Measurements from ENCODE around the gene DIAPH2.

DNA sequence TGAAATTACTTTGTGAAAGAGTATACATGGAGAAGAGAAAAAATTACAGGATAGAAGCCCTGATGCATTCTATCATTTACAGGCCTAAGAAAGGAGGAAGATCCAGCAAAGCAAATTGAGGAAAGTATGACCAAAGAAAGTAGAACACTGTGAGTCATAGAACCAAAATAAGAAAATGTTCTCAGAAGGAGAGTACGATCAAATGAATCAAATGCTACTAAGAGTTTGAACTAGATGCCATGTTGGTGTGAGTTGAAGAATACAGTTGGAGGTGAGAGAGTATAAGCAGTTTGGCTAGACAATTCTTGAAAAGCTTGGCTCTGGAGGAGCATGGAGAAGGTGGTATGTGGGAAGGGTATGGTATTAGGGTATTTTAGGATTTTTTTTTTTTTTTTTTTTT, 360.8 kb downstream of the DIAPH2 start:
- TF ChIP-seq, protein P1, sequence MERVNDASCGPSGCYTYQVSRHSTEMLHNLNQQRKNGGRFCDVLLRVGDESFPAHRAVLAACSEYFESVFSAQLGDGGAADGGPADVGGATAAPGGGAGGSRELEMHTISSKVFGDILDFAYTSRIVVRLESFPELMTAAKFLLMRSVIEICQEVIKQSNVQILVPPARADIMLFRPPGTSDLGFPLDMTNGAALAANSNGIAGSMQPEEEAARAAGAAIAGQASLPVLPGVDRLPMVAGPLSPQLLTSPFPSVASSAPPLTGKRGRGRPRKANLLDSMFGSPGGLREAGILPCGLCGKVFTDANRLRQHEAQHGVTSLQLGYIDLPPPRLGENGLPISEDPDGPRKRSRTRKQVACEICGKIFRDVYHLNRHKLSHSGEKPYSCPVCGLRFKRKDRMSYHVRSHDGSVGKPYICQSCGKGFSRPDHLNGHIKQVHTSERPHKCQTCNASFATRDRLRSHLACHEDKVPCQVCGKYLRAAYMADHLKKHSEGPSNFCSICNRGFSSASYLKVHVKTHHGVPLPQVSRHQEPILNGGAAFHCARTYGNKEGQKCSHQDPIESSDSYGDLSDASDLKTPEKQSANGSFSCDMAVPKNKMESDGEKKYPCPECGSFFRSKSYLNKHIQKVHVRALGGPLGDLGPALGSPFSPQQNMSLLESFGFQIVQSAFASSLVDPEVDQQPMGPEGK (CRISPR knock-in tag; IDR thresholded peaks at IDR 0.05; ENCODE audit: borderline replicate concordance): no peak
- TF ChIP-seq RARB (CRISPR knock-in tag; IDR thresholded peaks at IDR 0.05): no peak
- TF ChIP-seq OSR1 (CRISPR knock-in tag; IDR thresholded peaks at IDR 0.05): no peak
- TF ChIP-seq ZC3H10 (CRISPR knock-in tag; IDR thresholded peaks at IDR 0.05): no peak
